ENCODE results near the gene MYCN. TPM values are rescaled to one million over a fixed set of nuclear protein-coding genes. Genes with fewer than 3 reads are reported as not detected.

MYCN gene
- total and polyA plus RNA-seq, 4 donors = 0.16 to 1.3 TPM; not detected in 2

- H3K4me3 ChIP-seq (ENCODE audit: low read depth in 1 of 3, low read length in 3 of 3) = no peak overlapping the region
- no peak overlapping the region for H3K9ac ChIP-seq (ENCODE audit: low read depth in 1 of 2, low read length in 2 of 2)
- no peaks in the 10 kb centered on the region for H3K36me3 ChIP-seq (ENCODE audit: control insufficient read depth in 4 of 4, insufficient read depth in 3 of 4, low read depth in 1 of 4, low read length in 3 of 4)
- H3K27me3 ChIP-seq (ENCODE audit: control insufficient read depth in 4 of 4, insufficient read depth in 4 of 4, low read length in 3 of 4) = peaks cover 0 to 2% (median 0%) of the 10 kb centered on the region in 4 donors
- no peaks in the 10 kb centered on the region for H3K4me1 ChIP-seq (ENCODE audit: control insufficient read depth in 4 of 4, insufficient read depth in 4 of 4, low read length in 3 of 4)
- WGBS = 93% methylated on average over 10 of the region's 10 CpGs
- H3K27ac ChIP-seq (ENCODE audit: low read depth in 1 of 2, low read length in 2 of 2) = no peak overlapping the region
- TF ChIP-seq MAX (IDR thresholded peaks at IDR 0.05) (no peak), REST (IDR thresholded peaks at IDR 0.05) (no peak), SP1 (IDR thresholded peaks at IDR 0.05) (no peak), JUND (IDR thresholded peaks at IDR 0.05) (no peak), FOXA1 (IDR thresholded peaks at IDR 0.05) (no peak), YY1 (IDR thresholded peaks at IDR 0.05) (no peak), CTCF (IDR thresholded peaks at IDR 0.05; ENCODE audit: low read depth, low read length, missing input control) (no peak), FOXA2 (IDR thresholded peaks at IDR 0.05) (no peak), HNF4A (conservative IDR thresholded peaks at IDR 0.05) (no peak), NR2F2 (IDR thresholded peaks at IDR 0.05) (no peak), RXRA (IDR thresholded peaks at IDR 0.05) (no peak), ZBTB33 (IDR thresholded peaks at IDR 0.05) (no peak), ATF3 (IDR thresholded peaks at IDR 0.05) (no peak), TAF1 (conservative IDR thresholded peaks at IDR 0.05) (no peak), GABPA (IDR thresholded peaks at IDR 0.05 in 1 of 2, conservative IDR thresholded peaks at IDR 0.05 in 1 of 2) (no peak), RAD21 (IDR thresholded peaks at IDR 0.05) (no peak), EGR1 (IDR thresholded peaks at IDR 0.05; ENCODE audit: low read depth in 2 of 2) (no peak), HNF4G (IDR thresholded peaks at IDR 0.05) (no peak)
- H3K9me3 ChIP-seq (ENCODE audit: control insufficient read depth in 4 of 4, low read length in 3 of 4) = no peaks in the 10 kb centered on the region
- DNase-seq (ENCODE audit: low spot score) = no peak
Measured at GRCh38 chr2:15967415-15968279, 27.3 kb downstream of the MYCN start.
